GM12865 (cell line): Measurements from ENCODE around the gene MSRB3.

ENCODE experiments used
- DNase-seq: peaks from one replicate; pipeline ENCODE4 v3.0.0; 2010; ENCODE audit warnings: low read depth
- H3K4me3 ChIP-seq: 2 replicates; pipeline ENCODE4 v1.5.1; 2011; ENCODE audit warnings: mild to moderate bottlenecking, low read depth, low read length, control low read depth
- TF ChIP-seq, protein P1 (sequence below): IDR thresholded peaks from 2 replicates; pipeline ENCODE4 v1.5.1; 2011; ENCODE audit warnings: low read length, control low read depth, low read depth, inconsistent platforms; ENCODE audit not compliant: insufficient read depth; ENCODE audit errors: missing control alignments

MSRB3 gene

DNA sequence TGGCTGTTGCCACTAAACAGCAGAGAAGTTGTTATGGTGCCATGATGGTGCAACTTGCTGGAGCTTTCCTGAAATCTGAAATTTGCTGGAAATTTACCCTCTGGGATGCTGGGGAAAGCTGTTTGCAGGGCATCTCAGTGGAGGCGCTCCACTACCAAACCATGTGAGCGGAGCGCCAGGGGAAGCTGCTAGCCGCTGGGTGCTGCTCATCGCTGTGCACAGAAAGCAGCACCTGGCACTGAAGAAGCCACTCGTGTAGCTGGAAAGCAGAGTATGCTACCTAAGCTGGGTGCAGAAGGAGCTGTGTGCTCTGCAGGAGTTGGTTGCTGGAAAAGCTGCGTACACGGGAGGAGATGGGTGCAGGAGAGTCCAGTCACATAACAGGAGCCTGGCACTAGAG, 53.0 kb downstream of the MSRB3 start:
- DNase-seq: no peak
- H3K4me3 ChIP-seq: no peak overlapping the region
- TF ChIP-seq, protein P1, sequence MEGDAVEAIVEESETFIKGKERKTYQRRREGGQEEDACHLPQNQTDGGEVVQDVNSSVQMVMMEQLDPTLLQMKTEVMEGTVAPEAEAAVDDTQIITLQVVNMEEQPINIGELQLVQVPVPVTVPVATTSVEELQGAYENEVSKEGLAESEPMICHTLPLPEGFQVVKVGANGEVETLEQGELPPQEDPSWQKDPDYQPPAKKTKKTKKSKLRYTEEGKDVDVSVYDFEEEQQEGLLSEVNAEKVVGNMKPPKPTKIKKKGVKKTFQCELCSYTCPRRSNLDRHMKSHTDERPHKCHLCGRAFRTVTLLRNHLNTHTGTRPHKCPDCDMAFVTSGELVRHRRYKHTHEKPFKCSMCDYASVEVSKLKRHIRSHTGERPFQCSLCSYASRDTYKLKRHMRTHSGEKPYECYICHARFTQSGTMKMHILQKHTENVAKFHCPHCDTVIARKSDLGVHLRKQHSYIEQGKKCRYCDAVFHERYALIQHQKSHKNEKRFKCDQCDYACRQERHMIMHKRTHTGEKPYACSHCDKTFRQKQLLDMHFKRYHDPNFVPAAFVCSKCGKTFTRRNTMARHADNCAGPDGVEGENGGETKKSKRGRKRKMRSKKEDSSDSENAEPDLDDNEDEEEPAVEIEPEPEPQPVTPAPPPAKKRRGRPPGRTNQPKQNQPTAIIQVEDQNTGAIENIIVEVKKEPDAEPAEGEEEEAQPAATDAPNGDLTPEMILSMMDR: no peak

DNA sequence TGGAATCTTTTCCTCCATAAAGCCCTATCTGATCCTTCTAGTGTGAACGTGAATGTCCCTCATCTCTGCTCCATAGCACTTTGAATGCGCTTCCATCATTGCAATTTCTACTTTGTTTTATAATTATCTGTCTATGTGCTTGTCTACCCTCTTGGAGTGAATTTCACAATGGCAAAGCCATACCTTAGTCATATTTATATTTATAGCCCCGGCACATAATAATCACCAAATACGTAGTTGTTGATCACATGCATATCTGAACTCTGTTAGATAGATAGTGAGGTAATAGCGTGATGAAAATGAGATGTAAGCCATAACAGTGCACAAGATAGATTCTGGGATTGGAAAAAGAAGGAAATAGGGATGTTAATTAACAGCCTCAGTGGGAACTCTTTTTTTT, 55.2 kb downstream of the MSRB3 start:
- TF ChIP-seq, protein P1: no peak
- DNase-seq: no peak
- no peak overlapping the region for H3K4me3 ChIP-seq

DNA sequence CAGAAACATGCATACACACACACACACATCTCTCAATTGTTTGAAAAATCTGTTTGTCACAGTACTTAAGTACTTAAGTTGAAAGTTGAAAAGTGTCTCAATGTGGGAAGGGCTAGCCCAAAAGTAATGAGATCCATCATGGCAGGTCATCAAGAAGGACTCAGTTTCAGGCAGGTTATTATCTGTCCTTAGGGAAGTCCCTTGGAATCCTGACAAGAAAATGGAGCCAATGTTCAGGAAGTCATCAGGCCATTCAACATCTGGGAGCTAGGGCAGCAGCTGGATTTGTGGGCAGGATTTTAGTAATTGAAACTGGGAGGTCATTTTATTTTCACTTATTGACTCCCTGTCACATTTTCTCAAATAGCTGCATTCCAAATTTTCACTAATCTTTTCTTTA, 56.0 kb downstream of the MSRB3 start:
- no peak for DNase-seq
- TF ChIP-seq, protein P1: no peak
- H3K4me3 ChIP-seq: no peak overlapping the region

DNA sequence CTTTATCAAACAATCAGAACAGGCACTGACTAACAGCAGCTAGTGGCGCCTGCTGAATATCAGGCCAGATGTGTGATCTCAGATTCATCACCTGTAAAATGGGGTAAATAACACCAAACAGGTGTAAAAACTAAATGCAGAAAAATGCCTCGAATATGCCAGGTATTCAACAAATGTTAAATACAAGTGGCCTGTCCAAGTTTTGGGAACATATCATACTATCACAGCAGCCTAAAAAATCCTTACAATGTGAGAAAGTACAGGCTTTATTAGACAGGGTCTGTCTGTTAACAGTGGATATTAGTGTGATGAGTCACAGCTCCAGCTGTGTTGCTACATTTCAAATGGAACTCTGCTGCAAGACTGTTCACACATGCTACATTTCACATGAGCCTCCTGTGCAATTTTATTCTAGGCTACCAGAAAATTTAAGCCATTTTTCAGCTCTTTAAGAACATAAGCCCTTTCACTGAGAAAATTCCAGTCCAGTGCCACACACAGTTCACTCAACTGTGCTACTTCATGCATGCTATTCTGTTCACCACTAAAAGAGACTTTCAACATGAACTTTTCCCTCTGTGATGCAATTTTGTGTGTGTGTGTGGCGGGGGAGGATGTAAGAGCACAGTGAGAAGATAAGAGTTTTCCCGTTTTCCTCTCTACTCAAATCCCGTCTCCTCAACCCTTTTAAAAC, 56.7 kb downstream of the MSRB3 start:
- TF ChIP-seq, protein P1: no peak
- no peak overlapping the region for H3K4me3 ChIP-seq
- no peak for DNase-seq

DNA sequence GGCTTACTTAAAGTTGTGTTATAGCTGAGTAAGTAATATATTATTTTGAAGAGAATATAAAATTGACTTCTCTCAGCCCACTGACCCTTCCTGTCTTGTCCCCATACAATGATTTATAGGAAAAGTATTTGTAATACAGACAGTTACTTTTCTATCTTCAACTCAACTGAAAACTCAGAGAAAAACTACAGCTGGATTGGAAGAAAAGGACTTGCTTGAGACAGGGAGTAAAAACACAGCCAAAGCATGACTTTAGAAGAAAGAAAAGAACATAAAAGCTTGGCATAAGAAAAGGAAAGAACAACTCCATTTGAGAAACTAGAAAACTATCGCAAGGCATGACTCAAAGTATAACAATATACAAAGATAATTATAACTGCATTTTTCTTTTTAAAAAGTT, 57.5 kb downstream of the MSRB3 start:
- H3K4me3 ChIP-seq: no peak overlapping the region
- TF ChIP-seq, protein P1: no peak
- DNase-seq: no peak

DNA sequence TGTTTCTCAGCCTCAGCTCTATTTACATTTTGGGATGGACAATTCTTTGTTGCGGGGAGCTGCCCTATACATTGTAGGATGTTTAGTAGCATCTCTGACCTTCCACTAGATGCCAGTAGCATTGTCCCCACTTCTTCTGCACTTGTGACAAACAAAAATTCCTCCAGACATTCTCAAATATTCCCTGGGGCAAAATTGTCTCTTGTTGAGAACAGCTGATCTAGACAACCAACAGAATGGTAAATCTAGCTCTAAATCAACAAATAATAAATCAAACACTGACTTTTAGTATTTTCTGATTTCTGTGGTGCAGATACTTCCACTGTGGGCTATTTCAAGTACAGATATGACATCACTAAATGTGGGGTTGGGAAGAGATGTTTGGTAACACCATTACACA, 60.7 kb downstream of the MSRB3 start:
- TF ChIP-seq, protein P1: no peak
- no peak overlapping the region for H3K4me3 ChIP-seq
- DNase-seq: no peak

DNA sequence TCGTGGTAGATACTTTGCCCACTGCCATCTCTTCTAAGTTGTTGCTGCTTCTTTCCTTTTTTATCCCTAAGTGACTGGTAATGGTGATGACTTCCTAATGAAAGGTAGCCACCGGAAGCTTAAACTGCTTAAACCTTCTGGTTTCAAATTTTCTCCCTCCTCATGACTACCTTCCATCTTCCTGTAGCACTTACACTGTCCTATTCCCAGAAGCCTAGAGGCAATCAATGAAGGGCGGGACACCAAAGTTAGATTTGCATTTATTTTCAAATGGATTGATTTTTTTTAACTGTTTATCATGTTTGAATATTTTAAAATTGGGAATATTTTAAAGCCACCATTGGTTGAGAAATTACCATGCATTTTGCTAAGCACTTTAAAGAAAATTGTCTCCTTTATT, 64.7 kb downstream of the MSRB3 start:
- no peak for DNase-seq
- H3K4me3 ChIP-seq: no peak overlapping the region
- TF ChIP-seq, protein P1: no peak
